Prostate gland (tissue), 2 donors: ENCODE measurements around the gene ADORA2A. TPM values are rescaled to one million over a fixed set of nuclear protein-coding genes. Genes with fewer than 3 reads are reported as not detected.
A peak's percentile ranks its signal among the peaks of the same experiment; 100 is the strongest.

Experiments used
- DNase-seq: peaks from one replicate; pipeline ENCODE4 v3.0.0-alpha.2; 2019; ENCODE audit warnings: low spot score
- H3K27ac ChIP-seq, 2 donors: fragments of 200-600 bp; sonication (generic); 2 replicates each; pipeline ENCODE4 v1.5.1; 2017 to 2019
- H3K27me3 ChIP-seq: fragments of 200-600 bp; sonication (generic); replicated peaks from 2 replicates; pipeline ENCODE4 v1.5.1; 2019; ENCODE audit not compliant: insufficient read depth
- H3K36me3 ChIP-seq, 2 donors: fragments of 200-600 bp; sonication (generic); 1 replicate in 1 of 2; 2 replicates in 1 of 2; pipeline versions ENCODE4 v1.5.1 to v1.8.1; 2017 to 2019
- H3K4me1 ChIP-seq: fragments of 200-600 bp; sonication (generic); replicated peaks from 2 replicates; pipeline ENCODE4 v1.5.1; 2019
- H3K4me3 ChIP-seq, 2 donors: fragments of 200-600 bp; sonication (generic); 2 replicates each; pipeline ENCODE4 v1.5.1; 2017 to 2019
- H3K9me3 ChIP-seq: fragments of 200-600 bp; sonication (generic); 2 replicates; pipeline ENCODE4 v1.5.1; 2017
- CTCF ChIP-seq, 4 experiments: fragments of 200-600 bp in 2 of 4; fragments of 450-650 bp in 2 of 4; sonication (generic) in 2 of 4; IDR thresholded peaks; 1 replicate in 3 of 4; 2 replicates in 1 of 4; pipeline ENCODE4 v1.5.1; 2016 to 2019; ENCODE audit warnings: antibody characterized with exemption in 4 of 4, mild to moderate bottlenecking in 2 of 4, moderate library complexity in 2 of 4
- POLR2A ChIP-seq: fragments of 450-650 bp; IDR thresholded peaks from one replicate; pipeline ENCODE4 v1.6.1; 2016; ENCODE audit warnings: antibody characterized with exemption, mild to moderate bottlenecking
- POLR2AphosphoS5 ChIP-seq: sonication (generic); formaldehyde crosslinking; IDR thresholded peaks from one replicate; pipeline ENCODE4 v1.6.1; 2017; ENCODE audit warnings: antibody characterized with exemption
- WGBS: methylation state at CpG from one replicate; pipeline ENCODE4 v1.1.5; 2018; 5-methylcytosine and 5-hydroxymethylcytosine counted together
- intact Hi-C: fragments of 100-400 bp; cut with DNase I; formaldehyde crosslinking; loops from one replicate; pipeline ENCODE4 v1.14.2; 2022
- total RNA-seq, 2 donors: library from RNA; depleted of rRNA; stranded (reverse); fragments of >200 nt; gene quantifications; one replicate each; pipeline ENCODE4 v1.1.0, GENCODE V29; 2016

ADORA2A gene
- total RNA-seq, 2 donors from 2014 or later = 2.1 to 3.7 TPM

DNA sequence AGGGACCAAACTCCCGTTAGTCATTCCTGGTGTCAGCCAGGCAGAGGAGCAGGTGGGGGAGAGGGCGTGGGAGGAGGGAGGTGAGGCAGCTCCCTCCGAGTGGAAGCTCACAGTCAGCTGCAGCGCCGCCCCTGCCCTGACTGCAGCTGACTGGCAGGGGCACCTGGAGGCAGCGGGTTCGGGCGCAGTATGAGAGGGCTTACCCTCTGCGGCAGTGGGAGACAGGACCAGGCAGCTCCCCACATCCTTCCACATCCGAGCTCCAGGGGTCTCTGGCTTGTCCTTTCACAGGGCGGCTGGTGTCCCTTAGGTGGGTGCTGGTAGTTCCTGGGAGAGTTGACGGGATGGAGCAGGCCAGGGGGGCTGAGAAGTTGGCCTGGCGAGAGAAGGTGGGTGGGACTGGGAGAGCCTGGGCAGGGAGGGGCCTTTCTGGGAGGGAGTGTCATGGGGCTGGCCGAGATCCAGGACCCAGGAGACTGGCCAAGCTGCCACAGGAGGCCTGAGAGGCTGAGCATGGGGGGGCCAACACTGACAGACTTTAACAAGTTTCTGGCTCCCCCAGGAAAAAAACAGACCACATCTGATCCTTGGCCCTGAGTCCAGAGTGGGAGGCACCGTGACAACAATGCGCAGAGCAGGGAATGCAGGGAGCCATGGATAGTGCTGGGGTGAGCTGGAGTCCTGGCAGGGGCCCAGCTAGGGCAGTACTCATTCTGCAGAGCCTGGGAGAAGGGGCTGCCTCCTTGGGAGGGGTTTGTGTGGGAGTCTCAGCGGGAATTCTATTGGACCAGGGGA, 4.9 kb downstream of the ADORA2A start:
- no peak overlapping the region for H3K4me3 ChIP-seq
- no peaks in the 10 kb centered on the region for H3K9me3 ChIP-seq
- DNase-seq = peak; percentile 62
- peak overlapping the region in 1 of 2 donors; percentile 19 for H3K27ac ChIP-seq
- intact Hi-C loops = no loop called here
- H3K27me3 ChIP-seq = no peaks in the 10 kb centered on the region
- peaks cover 12% of the 10 kb centered on the region for H3K4me1 ChIP-seq
- TF ChIP-seq POLR2AphosphoS5 (peak; percentile 15), POLR2A (no peak)
- 38% methylated on average over 17 of the region's 17 CpGs for WGBS
- no peaks in the 10 kb centered on the region for H3K36me3 ChIP-seq

DNA sequence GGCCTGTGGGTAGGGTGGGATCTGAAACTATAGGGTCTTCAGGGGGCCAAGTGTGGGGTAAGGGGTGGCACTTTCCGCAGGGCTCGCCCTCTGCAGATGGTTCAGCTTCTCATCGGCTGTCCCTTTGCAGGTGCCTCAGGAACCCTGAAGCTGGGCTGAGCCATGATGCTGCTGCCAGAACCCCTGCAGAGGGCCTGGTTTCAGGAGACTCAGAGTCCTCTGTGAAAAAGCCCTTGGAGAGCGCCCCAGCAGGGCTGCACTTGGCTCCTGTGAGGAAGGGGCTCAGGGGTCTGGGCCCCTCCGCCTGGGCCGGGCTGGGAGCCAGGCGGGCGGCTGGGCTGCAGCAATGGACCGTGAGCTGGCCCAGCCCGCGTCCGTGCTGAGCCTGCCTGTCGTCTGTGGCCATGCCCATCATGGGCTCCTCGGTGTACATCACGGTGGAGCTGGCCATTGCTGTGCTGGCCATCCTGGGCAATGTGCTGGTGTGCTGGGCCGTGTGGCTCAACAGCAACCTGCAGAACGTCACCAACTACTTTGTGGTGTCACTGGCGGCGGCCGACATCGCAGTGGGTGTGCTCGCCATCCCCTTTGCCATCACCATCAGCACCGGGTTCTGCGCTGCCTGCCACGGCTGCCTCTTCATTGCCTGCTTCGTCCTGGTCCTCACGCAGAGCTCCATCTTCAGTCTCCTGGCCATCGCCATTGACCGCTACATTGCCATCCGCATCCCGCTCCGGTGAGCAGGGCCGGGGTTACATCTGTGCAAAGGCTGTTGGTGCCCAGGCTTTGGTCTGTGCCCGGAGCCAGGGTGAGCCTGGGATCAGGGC, 5.8 kb downstream of the ADORA2A start:
- intact Hi-C loops = no loop called here
- 89% methylated on average over 34 of the region's 34 CpGs for WGBS
- Histone ChIP-seq H3K27ac (no peak overlapping the region), H3K4me3 (no peak overlapping the region), H3K36me3 (no peaks in the 10 kb centered on the region), H3K27me3 (no peaks in the 10 kb centered on the region), H3K4me1 (peaks cover 12% of the 10 kb centered on the region), H3K9me3 (no peaks in the 10 kb centered on the region)
- TF ChIP-seq CTCF (IDR thresholded peaks at IDR 0.05) (no peak), POLR2A (no peak), POLR2AphosphoS5 (no peak)
- DNase-seq = no peak

DNA sequence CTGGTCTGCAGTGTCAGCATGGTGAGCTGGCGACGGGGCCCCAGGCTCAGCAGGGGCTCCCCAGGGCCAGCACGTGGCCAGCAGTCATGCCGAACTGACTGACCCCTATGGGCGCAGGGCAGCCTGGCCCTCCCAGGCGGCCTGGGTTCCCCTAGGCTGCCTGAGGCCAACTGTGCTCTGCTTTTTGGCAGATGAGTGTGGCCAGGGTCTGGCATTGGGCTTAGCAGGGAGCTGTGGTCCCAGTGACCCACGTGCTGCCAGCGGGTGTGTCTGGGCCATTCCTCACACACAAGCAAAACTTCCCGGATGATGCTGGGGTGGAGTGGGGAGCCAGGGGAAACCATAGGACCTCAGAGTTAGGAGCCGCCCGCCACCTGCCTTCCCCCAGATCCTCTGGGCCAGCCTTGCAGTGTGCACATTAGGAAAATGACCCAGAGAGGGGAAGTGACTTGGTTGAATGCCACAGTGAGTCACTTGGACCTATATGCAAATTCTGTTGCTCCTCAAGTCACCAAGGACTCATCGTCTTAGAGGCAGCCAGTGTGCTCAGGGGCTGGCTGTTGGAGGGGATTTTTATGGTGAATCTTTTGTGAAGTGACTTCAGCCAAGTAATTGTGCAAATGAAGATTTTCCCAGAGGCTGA, 6.5 kb downstream of the ADORA2A start:
- H3K36me3 ChIP-seq = no peaks in the 10 kb centered on the region
- no peaks in the 10 kb centered on the region for H3K27me3 ChIP-seq
- H3K27ac ChIP-seq = peak overlapping the region in 1 of 2 donors; percentile 25
- no peak overlapping the region for H3K4me3 ChIP-seq
- no peak for DNase-seq
- H3K4me1 ChIP-seq = peaks cover 12% of the 10 kb centered on the region
- H3K9me3 ChIP-seq = no peaks in the 10 kb centered on the region
- intact Hi-C loops = no loop called here
- TF ChIP-seq POLR2AphosphoS5 (no peak), CTCF (IDR thresholded peaks at IDR 0.05) (no peak), POLR2A (no peak)
- 85% methylated on average over 12 of the region's 12 CpGs for WGBS

- H3K9me3 ChIP-seq = no peaks in the 10 kb centered on the region
- peak overlapping the region in 1 of 2 donors; percentile 25 for H3K27ac ChIP-seq
- H3K4me3 ChIP-seq = no peak overlapping the region
- no peak for DNase-seq
- H3K36me3 ChIP-seq = no peaks in the 10 kb centered on the region
- WGBS = 75% methylated on average over 16 of the region's 16 CpGs
- TF ChIP-seq POLR2AphosphoS5 = peak; percentile 8
- no peak for TF ChIP-seq CTCF (IDR thresholded peaks at IDR 0.05)
- H3K27me3 ChIP-seq = no peaks in the 10 kb centered on the region
- intact Hi-C loops = no loop called here
- H3K4me1 ChIP-seq = peaks cover 12% of the 10 kb centered on the region
Observed at GRCh38 chr22:24434471-24435322, 7.3 kb downstream of the ADORA2A start.
